ENCODE data around the gene SGK2. TPM values are rescaled to one million over a fixed set of nuclear protein-coding genes. Genes with fewer than 3 reads are reported as not detected.
A peak's percentile ranks its signal among the peaks of the same experiment; 100 is the strongest.

SGK2 gene
- polyA plus RNA-seq, 4 donors, result 17.6 to 81.9 (median 28.6) TPM

- no peak overlapping the region for H3K4me3 ChIP-seq (ENCODE audit: low read depth in 1 of 3, low read length in 3 of 3)
- H3K27me3 ChIP-seq (ENCODE audit: control insufficient read depth in 3 of 3, insufficient read depth in 3 of 3, low read length in 3 of 3), result no peaks in the 10 kb centered on the region
- H3K9me3 ChIP-seq (ENCODE audit: control insufficient read depth in 2 of 2, insufficient read depth in 1 of 2, low read depth in 1 of 2, low read length in 1 of 2), result no peaks in the 10 kb centered on the region
- H3K36me3 ChIP-seq (ENCODE audit: control insufficient read depth in 3 of 3, insufficient read depth in 2 of 3, low read depth in 1 of 3, low read length in 3 of 3), result peaks cover 0 to 56% (median 0%) of the 10 kb centered on the region in 3 donors
- peaks cover 0 to 6% (median 0%) of the 10 kb centered on the region in 3 donors for H3K4me1 ChIP-seq (ENCODE audit: control insufficient read depth in 3 of 3, insufficient read depth in 2 of 3, low read depth in 1 of 3, low read length in 2 of 3)
- FAIRE-seq (no peak), DNase-seq (no peak)
- WGBS, 3 donors, result 62 to 73% (median 67%) methylated on average over 6 of the region's 6 CpGs
- H3K27ac ChIP-seq (ENCODE audit: low read depth in 1 of 3, low read length in 2 of 3), result no peak overlapping the region
Measured at GRCh38 chr20:43538878-43539700, 19.7 kb upstream of the SGK2 start.

DNA sequence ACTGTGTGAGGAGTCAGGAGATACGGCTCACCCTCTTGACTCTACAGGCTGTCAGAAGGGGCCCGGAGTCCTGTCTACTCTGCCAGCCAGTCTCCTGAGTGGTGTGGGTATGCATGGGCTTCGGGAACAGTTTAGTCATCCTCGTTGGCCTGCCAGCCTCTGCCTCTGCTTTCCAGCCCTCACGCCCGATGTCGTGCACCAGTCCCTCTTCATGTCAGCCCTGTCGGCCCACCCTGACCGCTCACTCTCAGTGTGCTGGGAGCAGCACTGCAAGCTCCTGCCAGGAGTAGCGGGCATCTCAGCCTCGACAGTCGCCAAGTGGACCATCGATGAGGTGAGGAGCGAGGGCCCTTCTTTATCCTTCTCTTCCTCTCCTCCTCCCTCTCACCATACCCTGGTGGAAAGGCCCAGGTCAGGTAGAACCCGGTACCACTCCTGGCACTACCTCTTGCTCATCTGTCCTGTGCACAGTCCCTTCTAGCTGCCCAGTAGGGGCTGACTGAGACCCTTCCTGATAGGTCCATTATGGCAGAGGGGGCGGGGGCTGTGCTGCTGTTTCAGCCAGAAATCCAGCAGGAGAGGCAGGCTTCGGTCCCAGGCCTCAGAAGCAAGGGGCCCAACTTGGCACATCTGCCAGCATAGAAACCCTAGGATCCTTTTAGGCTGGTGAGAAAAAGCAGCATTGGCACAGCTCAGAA is 18.7 kb upstream of the SGK2 start:
- WGBS, 3 donors, result 88 to 92% (median 92%) methylated on average over 17 of the region's 17 CpGs
- no peaks in the 10 kb centered on the region for H3K27me3 ChIP-seq (ENCODE audit: control insufficient read depth in 3 of 3, insufficient read depth in 3 of 3, low read length in 3 of 3)
- no peak for DNase-seq

GRCh38 chr20:43540673-43541060 is 18.2 kb upstream of the SGK2 start:
- Histone ChIP-seq H3K4me3 (ENCODE audit: low read depth in 1 of 3, low read length in 3 of 3) (no peak overlapping the region), H3K27me3 (ENCODE audit: control insufficient read depth in 3 of 3, insufficient read depth in 3 of 3, low read length in 3 of 3) (no peaks in the 10 kb centered on the region), H3K27ac (ENCODE audit: low read depth in 1 of 3, low read length in 2 of 3) (no peak overlapping the region), H3K9me3 (ENCODE audit: control insufficient read depth in 2 of 2, insufficient read depth in 1 of 2, low read depth in 1 of 2, low read length in 1 of 2) (no peaks in the 10 kb centered on the region), H3K4me1 (ENCODE audit: control insufficient read depth in 3 of 3, insufficient read depth in 2 of 3, low read depth in 1 of 3, low read length in 2 of 3) (peaks cover 0 to 6% (median 0%) of the 10 kb centered on the region in 3 donors), H3K36me3 (ENCODE audit: control insufficient read depth in 3 of 3, insufficient read depth in 2 of 3, low read depth in 1 of 3, low read length in 3 of 3) (peaks cover 0 to 44% (median 0%) of the 10 kb centered on the region in 3 donors)
- DNase-seq (no peak), FAIRE-seq (no peak)
- WGBS, 3 donors, result 89 to 97% (median 90%) methylated on average over 7 of the region's 7 CpGs

More for the DNA sequence above, 18.7 kb upstream of the SGK2 start:
- Histone ChIP-seq H3K4me3 (ENCODE audit: low read depth in 1 of 3, low read length in 3 of 3) (no peak overlapping the region), H3K9me3 (ENCODE audit: control insufficient read depth in 2 of 2, insufficient read depth in 1 of 2, low read depth in 1 of 2, low read length in 1 of 2) (no peaks in the 10 kb centered on the region), H3K27ac (ENCODE audit: low read depth in 1 of 3, low read length in 2 of 3) (no peak overlapping the region), H3K4me1 (ENCODE audit: control insufficient read depth in 3 of 3, insufficient read depth in 2 of 3, low read depth in 1 of 3, low read length in 2 of 3) (peaks cover 0 to 6% (median 0%) of the 10 kb centered on the region in 3 donors), H3K36me3 (ENCODE audit: control insufficient read depth in 3 of 3, insufficient read depth in 2 of 3, low read depth in 1 of 3, low read length in 3 of 3) (peaks cover 0 to 48% (median 0%) of the 10 kb centered on the region in 3 donors)
- FAIRE-seq, result no peak

- no peak for FAIRE-seq
- 2 to 40% (median 23%) methylated on average over 2 of the region's 2 CpGs for WGBS, 3 donors
- peaks cover 0 to 6% (median 0%) of the 10 kb centered on the region in 3 donors for H3K4me1 ChIP-seq (ENCODE audit: control insufficient read depth in 3 of 3, insufficient read depth in 2 of 3, low read depth in 1 of 3, low read length in 2 of 3)
- H3K9me3 ChIP-seq (ENCODE audit: control insufficient read depth in 2 of 2, insufficient read depth in 1 of 2, low read depth in 1 of 2, low read length in 1 of 2), result no peaks in the 10 kb centered on the region
- no peaks in the 10 kb centered on the region for H3K27me3 ChIP-seq (ENCODE audit: control insufficient read depth in 3 of 3, insufficient read depth in 3 of 3, low read length in 3 of 3)
- peaks cover 0 to 41% (median 0%) of the 10 kb centered on the region in 3 donors for H3K36me3 ChIP-seq (ENCODE audit: control insufficient read depth in 3 of 3, insufficient read depth in 2 of 3, low read depth in 1 of 3, low read length in 3 of 3)
- no peak overlapping the region for H3K27ac ChIP-seq (ENCODE audit: low read depth in 1 of 3, low read length in 2 of 3)
- peak in 1 of 2 donors; percentile 54 for DNase-seq
- H3K4me3 ChIP-seq (ENCODE audit: low read depth in 1 of 3, low read length in 3 of 3), result no peak overlapping the region
Measured at GRCh38 chr20:43541214-43541613, 17.6 kb upstream of the SGK2 start.

- H3K9me3 ChIP-seq (ENCODE audit: control insufficient read depth in 2 of 2, insufficient read depth in 1 of 2, low read depth in 1 of 2, low read length in 1 of 2), result peaks cover 0 to 1% of the 10 kb centered on the region in 2 donors
- H3K27ac ChIP-seq (ENCODE audit: low read depth in 1 of 3, low read length in 2 of 3), result no peak overlapping the region
- 16 to 73% (median 46%) methylated on average over 5 of the region's 5 CpGs for WGBS, 3 donors
- H3K36me3 ChIP-seq (ENCODE audit: control insufficient read depth in 3 of 3, insufficient read depth in 2 of 3, low read depth in 1 of 3, low read length in 3 of 3), result peaks cover 0 to 38% (median 0%) of the 10 kb centered on the region in 3 donors
- peak; percentile 44 to 93 for DNase-seq
- no peak for FAIRE-seq
- H3K4me1 ChIP-seq (ENCODE audit: control insufficient read depth in 3 of 3, insufficient read depth in 2 of 3, low read depth in 1 of 3, low read length in 2 of 3), result peaks cover 0 to 6% (median 0%) of the 10 kb centered on the region in 3 donors
- H3K27me3 ChIP-seq (ENCODE audit: control insufficient read depth in 3 of 3, insufficient read depth in 3 of 3, low read length in 3 of 3), result no peaks in the 10 kb centered on the region
- H3K4me3 ChIP-seq (ENCODE audit: low read depth in 1 of 3, low read length in 3 of 3), result no peak overlapping the region
Measured at GRCh38 chr20:43542161-43542560, 16.7 kb upstream of the SGK2 start.

GRCh38 chr20:43542674-43543073 is 16.2 kb upstream of the SGK2 start:
- DNase-seq, result no peak
- peaks cover 0 to 35% (median 0%) of the 10 kb centered on the region in 3 donors for H3K36me3 ChIP-seq (ENCODE audit: control insufficient read depth in 3 of 3, insufficient read depth in 2 of 3, low read depth in 1 of 3, low read length in 3 of 3)
- 68 to 79% (median 69%) methylated on average over 4 of the region's 4 CpGs for WGBS, 3 donors

GRCh38 chr20:43543138-43543537 is 15.7 kb upstream of the SGK2 start:
- DNase-seq, result no peak
- Histone ChIP-seq H3K36me3 (ENCODE audit: control insufficient read depth in 3 of 3, insufficient read depth in 2 of 3, low read depth in 1 of 3, low read length in 3 of 3) (peaks cover 0 to 36% (median under 1%) of the 10 kb centered on the region in 3 donors), H3K4me1 (ENCODE audit: control insufficient read depth in 3 of 3, insufficient read depth in 2 of 3, low read depth in 1 of 3, low read length in 2 of 3) (peaks cover 0 to 6% (median 0%) of the 10 kb centered on the region in 3 donors), H3K9me3 (ENCODE audit: control insufficient read depth in 2 of 2, insufficient read depth in 1 of 2, low read depth in 1 of 2, low read length in 1 of 2) (peaks cover 0 to 7% of the 10 kb centered on the region in 2 donors), H3K27ac (ENCODE audit: low read depth in 1 of 3, low read length in 2 of 3) (no peak overlapping the region), H3K27me3 (ENCODE audit: control insufficient read depth in 3 of 3, insufficient read depth in 3 of 3, low read length in 3 of 3) (no peaks in the 10 kb centered on the region), H3K4me3 (ENCODE audit: low read depth in 1 of 3, low read length in 3 of 3) (no peak overlapping the region)
- 77 to 88% (median 79%) methylated on average over 5 of the region's 5 CpGs for WGBS, 3 donors
- FAIRE-seq, result no peak

More at GRCh38 chr20:43542674-43543073, 16.2 kb upstream of the SGK2 start:
- H3K27me3 ChIP-seq (ENCODE audit: control insufficient read depth in 3 of 3, insufficient read depth in 3 of 3, low read length in 3 of 3), result no peaks in the 10 kb centered on the region
- H3K27ac ChIP-seq (ENCODE audit: low read depth in 1 of 3, low read length in 2 of 3), result no peak overlapping the region
- no peak for FAIRE-seq
- no peak overlapping the region for H3K4me3 ChIP-seq (ENCODE audit: low read depth in 1 of 3, low read length in 3 of 3)
- peaks cover 0 to 6% of the 10 kb centered on the region in 2 donors for H3K9me3 ChIP-seq (ENCODE audit: control insufficient read depth in 2 of 2, insufficient read depth in 1 of 2, low read depth in 1 of 2, low read length in 1 of 2)
- H3K4me1 ChIP-seq (ENCODE audit: control insufficient read depth in 3 of 3, insufficient read depth in 2 of 3, low read depth in 1 of 3, low read length in 2 of 3), result peaks cover 0 to 6% (median 0%) of the 10 kb centered on the region in 3 donors

GRCh38 chr20:43544501-43544900 is 14.3 kb upstream of the SGK2 start:
- DNase-seq (no peak), FAIRE-seq (no peak)
- Histone ChIP-seq H3K27ac (ENCODE audit: low read depth in 1 of 3, low read length in 2 of 3) (no peak overlapping the region), H3K4me3 (ENCODE audit: low read depth in 1 of 3, low read length in 3 of 3) (no peak overlapping the region), H3K9me3 (ENCODE audit: control insufficient read depth in 2 of 2, insufficient read depth in 1 of 2, low read depth in 1 of 2, low read length in 1 of 2) (peaks cover 0 to 7% of the 10 kb centered on the region in 2 donors), H3K4me1 (ENCODE audit: control insufficient read depth in 3 of 3, insufficient read depth in 2 of 3, low read depth in 1 of 3, low read length in 2 of 3) (peaks cover 0 to 10% (median 0%) of the 10 kb centered on the region in 3 donors), H3K36me3 (ENCODE audit: control insufficient read depth in 3 of 3, insufficient read depth in 2 of 3, low read depth in 1 of 3, low read length in 3 of 3) (peaks cover 0 to 30% (median 3%) of the 10 kb centered on the region in 3 donors), H3K27me3 (ENCODE audit: control insufficient read depth in 3 of 3, insufficient read depth in 3 of 3, low read length in 3 of 3) (no peaks in the 10 kb centered on the region)
- 86 to 90% (median 90%) methylated on average over 9 of the region's 9 CpGs for WGBS, 3 donors
